OCI-LY7 (cell line): Measurements from ENCODE around the gene VPS37C. TPM values are rescaled to one million over a fixed set of nuclear protein-coding genes. Genes with fewer than 3 reads are reported as not detected.

Experiments
- BruUV-seq: library from RNA; stranded (reverse); fragments of 400-500 nt; replicated peaks from 2 replicates; lab custom pipeline; 2021; lab: Mats Ljungman, UMichigan
- CTCF ChIA-PET: fragments of 300-600 bp; sonication (Branson Sonifier 250); formaldehyde crosslinking; loops from one replicate; lab custom pipeline; 2022; ENCODE audit warnings: antibody characterized with exemption; ENCODE audit not compliant: unreplicated experiment; lab: Charles Lee
- POLR2A ChIA-PET: fragments of 300-600 bp; sonication (Branson Sonifier 250); formaldehyde crosslinking; loops from one replicate; lab custom pipeline; 2022; ENCODE audit warnings: antibody characterized with exemption; lab: Charles Lee
- DNase-seq: peaks from one replicate; pipeline ENCODE4 v3.0.0-alpha.2; 2015; ENCODE audit warnings: low spot score
- H2AFZ ChIP-seq: fragments of 200-600 bp; sonication (generic), shearing (Covaris generic); 2 replicates; pipeline ENCODE4 v1.6.1; 2014; ENCODE audit warnings: mild to moderate bottlenecking, antibody characterized with exemption, low read length, moderate library complexity
- H3K27ac ChIP-seq: fragments of 200-600 bp; sonication (generic); 2 replicates; pipeline ENCODE4 v1.5.1; 2014; ENCODE audit warnings: mixed run types, low read depth, mild to moderate bottlenecking, moderate library complexity, low read length, inconsistent platforms; ENCODE audit not compliant: poor library complexity, severe bottlenecking
- H3K36me3 ChIP-seq: fragments of 200-600 bp; sonication (generic); 2 replicates; pipeline ENCODE4 v1.6.1; 2014; ENCODE audit warnings: mild to moderate bottlenecking, antibody characterized with exemption, low read length, moderate library complexity, mixed read lengths; ENCODE audit not compliant: insufficient read depth
- H3K4me1 ChIP-seq: fragments of 200-600 bp; sonication (generic); 2 replicates; pipeline ENCODE4 v1.5.1; 2014; ENCODE audit warnings: mild to moderate bottlenecking, low read length; ENCODE audit not compliant: insufficient read depth, poor library complexity, severe bottlenecking
- H3K4me2 ChIP-seq: fragments of 200-600 bp; sonication (generic); 2 replicates; pipeline ENCODE4 v1.6.1; 2014; ENCODE audit warnings: mild to moderate bottlenecking, low read length
- H3K4me3 ChIP-seq: fragments of 200-600 bp; sonication (generic); 2 replicates; pipeline ENCODE4 v1.5.1; 2014; ENCODE audit warnings: mild to moderate bottlenecking, low read depth, low read length; ENCODE audit not compliant: poor library complexity, severe bottlenecking
- H3K79me2 ChIP-seq: fragments of 200-600 bp; sonication (generic); 2 replicates; pipeline ENCODE4 v1.6.1; 2016; ENCODE audit warnings: low read depth, mild to moderate bottlenecking, low read length, moderate library complexity, mixed read lengths; ENCODE audit not compliant: insufficient read depth
- H3K9me2 ChIP-seq: fragments of 200-600 bp; sonication (generic); 2 replicates; pipeline ENCODE4 v1.6.1; 2016; ENCODE audit warnings: mild to moderate bottlenecking, low read length, mixed read lengths; ENCODE audit not compliant: insufficient read depth
- H3K9me3 ChIP-seq: fragments of 200-600 bp; sonication (generic); 2 replicates; pipeline ENCODE4 v1.6.1; 2014; ENCODE audit warnings: mild to moderate bottlenecking, mixed run types, low read length, mixed read lengths
- H4K20me1 ChIP-seq: fragments of 200-600 bp; sonication (generic); 2 replicates; pipeline ENCODE4 v1.6.1; 2014; ENCODE audit warnings: mild to moderate bottlenecking, antibody characterized with exemption, low read length, moderate library complexity, mixed read lengths; ENCODE audit not compliant: insufficient read depth
- EZH2phosphoT487 ChIP-seq: fragments of 200-600 bp; sonication (generic); IDR thresholded peaks from 2 replicates; pipeline ENCODE4 v1.6.1; 2018; ENCODE audit warnings: low read depth, borderline replicate concordance, mild to moderate bottlenecking, mixed run types, antibody characterized with exemption, low read length, moderate library complexity, mixed read lengths
- intact Hi-C: fragments of 100-400 bp; cut with micrococcal nuclease; formaldehyde crosslinking; loops from one replicate; pipeline ENCODE4 v1.10.0; 2022; ENCODE audit not compliant: unreplicated experiment
- total RNA-seq, 2 experiments: library from RNA; depleted of rRNA in 1 of 2; stranded (reverse); fragments of >200 nt in 1 of 2; shearing (Covaris generic) in 1 of 2; gene quantifications; 2 replicates each; pipeline ENCODE4 v1.2.3, GENCODE V29; 2014 to 2022
- TF ChIP-seq, protein P1 (sequence below): fragments of 200-600 bp; sonication (generic); conservative IDR thresholded peaks from 2 replicates; pipeline ENCODE4 v1.5.1; 2014; ENCODE audit warnings: mild to moderate bottlenecking, antibody characterized with exemption, low read length, moderate library complexity, mixed read lengths

VPS37C gene
- total RNA-seq, 2 experiments from 2014 or later = 10.3 to 12.8 TPM

DNA sequence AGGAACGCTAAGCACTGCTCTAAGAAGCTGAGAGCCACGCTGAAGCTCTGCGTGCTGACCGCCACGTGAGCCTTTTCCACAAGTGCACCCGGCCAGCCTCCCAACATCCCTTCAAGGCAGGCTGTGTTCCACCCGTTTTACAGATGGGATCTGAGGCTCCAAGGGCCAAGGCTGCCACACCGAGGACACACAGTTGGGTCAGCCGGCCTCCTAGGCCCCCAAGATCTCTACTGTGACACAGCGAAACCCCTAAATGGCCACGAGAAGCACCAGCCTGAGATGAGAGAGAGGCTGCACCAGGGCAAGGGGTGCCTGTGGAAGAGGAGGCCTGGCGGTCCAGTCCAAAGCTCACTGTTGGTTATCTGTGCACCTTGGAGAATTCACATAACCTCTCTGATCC is 70.7 kb downstream of the VPS37C start:
- no peaks in the 10 kb centered on the region for H4K20me1 ChIP-seq
- H3K4me2 ChIP-seq = no peak overlapping the region
- BruUV-seq = no TSS peak
- CTCF ChIA-PET = no interaction called here
- no peaks in the 10 kb centered on the region for H3K9me3 ChIP-seq
- no peak overlapping the region for H2AFZ ChIP-seq
- no peaks in the 10 kb centered on the region for H3K9me2 ChIP-seq
- H3K27ac ChIP-seq = no peak overlapping the region
- no peaks in the 10 kb centered on the region for H3K36me3 ChIP-seq
- no peaks in the 10 kb centered on the region for H3K79me2 ChIP-seq
- intact Hi-C loops = no loop called here
- TF ChIP-seq EZH2phosphoT487 = no peak
- TF ChIP-seq, protein P1, sequence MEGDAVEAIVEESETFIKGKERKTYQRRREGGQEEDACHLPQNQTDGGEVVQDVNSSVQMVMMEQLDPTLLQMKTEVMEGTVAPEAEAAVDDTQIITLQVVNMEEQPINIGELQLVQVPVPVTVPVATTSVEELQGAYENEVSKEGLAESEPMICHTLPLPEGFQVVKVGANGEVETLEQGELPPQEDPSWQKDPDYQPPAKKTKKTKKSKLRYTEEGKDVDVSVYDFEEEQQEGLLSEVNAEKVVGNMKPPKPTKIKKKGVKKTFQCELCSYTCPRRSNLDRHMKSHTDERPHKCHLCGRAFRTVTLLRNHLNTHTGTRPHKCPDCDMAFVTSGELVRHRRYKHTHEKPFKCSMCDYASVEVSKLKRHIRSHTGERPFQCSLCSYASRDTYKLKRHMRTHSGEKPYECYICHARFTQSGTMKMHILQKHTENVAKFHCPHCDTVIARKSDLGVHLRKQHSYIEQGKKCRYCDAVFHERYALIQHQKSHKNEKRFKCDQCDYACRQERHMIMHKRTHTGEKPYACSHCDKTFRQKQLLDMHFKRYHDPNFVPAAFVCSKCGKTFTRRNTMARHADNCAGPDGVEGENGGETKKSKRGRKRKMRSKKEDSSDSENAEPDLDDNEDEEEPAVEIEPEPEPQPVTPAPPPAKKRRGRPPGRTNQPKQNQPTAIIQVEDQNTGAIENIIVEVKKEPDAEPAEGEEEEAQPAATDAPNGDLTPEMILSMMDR = no peak
- POLR2A ChIA-PET = no interaction called here
- H3K4me1 ChIP-seq = peaks cover 13% of the 10 kb centered on the region
- DNase-seq = no peak
- H3K4me3 ChIP-seq = no peak overlapping the region

DNA sequence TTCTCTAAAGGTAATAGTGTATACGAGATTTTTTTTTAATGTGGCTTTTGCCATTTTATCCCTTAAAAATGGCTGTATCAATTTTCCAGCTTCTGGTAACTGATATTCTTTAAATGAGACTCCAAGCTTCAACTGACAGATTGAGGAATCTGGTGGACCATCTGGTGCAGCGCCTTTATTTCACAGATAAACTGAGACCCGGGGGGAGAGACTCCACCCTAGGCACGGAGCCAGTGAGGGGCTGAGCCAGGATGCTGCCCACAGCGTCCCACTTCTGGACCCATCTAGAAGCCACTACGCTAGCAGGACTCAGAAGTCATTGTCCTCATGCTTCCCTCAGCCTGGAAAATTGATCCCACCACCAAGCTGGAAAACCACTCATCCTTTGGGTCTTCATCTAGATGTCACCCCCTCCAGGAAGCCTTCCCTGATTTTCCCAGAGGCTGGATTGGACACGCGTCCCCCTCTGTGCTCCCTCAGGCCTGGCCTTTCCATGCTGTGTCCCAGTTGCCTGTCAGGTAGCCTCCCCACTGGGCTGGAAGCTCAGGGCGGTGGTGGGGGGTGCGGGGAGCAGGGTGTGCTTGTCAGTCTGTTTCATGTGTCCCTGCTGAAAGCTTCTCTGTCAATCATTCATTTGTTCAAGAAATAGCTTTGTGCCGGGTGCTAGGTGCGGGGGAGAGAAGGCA is 71.3 kb downstream of the VPS37C start:
- H3K27ac ChIP-seq = no peak overlapping the region
- H4K20me1 ChIP-seq = no peaks in the 10 kb centered on the region
- H3K36me3 ChIP-seq = no peaks in the 10 kb centered on the region
- DNase-seq = no peak
- no peaks in the 10 kb centered on the region for H3K9me2 ChIP-seq
- intact Hi-C loops = no loop called here
- no peak overlapping the region for H3K4me2 ChIP-seq
- H3K4me1 ChIP-seq = peaks cover 8% of the 10 kb centered on the region
- ChIA-PET POLR2A (no interaction called here), CTCF (no interaction called here)
- no peak for TF ChIP-seq EZH2phosphoT487
- TF ChIP-seq, protein P1 = no peak
- H2AFZ ChIP-seq = no peak overlapping the region
- no peak overlapping the region for H3K4me3 ChIP-seq
- no peaks in the 10 kb centered on the region for H3K79me2 ChIP-seq
- BruUV-seq = no TSS peak
- H3K9me3 ChIP-seq = no peaks in the 10 kb centered on the region

DNA sequence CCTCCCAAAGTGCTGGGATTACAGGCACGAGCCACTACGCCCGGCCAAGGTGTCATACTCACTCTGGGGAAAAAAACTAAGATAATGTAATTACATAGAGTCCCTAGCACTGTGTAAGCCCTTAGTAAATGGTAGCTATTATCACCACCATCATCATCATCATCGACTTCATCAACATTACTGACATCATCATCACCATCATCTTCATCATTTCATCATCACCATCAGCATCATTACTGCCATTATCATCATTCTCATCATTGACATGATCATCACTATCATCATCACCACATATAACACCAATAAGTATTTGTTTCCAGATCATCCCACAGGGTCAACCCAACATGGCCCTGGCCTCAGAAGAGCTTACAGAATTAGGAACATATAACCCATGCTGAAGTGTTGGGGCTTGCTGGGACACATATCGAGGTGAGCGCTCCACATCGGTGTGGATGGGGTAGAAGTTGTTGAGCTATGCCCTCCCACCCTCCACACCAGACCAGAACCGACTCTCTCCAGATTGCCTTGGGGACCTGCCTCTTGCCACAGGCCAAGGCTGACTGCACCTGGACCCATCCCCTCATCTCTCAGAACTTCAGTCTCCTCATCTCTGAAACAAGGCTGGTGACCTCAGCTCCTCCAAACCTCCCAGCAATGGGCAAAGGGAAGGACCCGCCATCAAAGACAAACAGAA is 73.7 kb downstream of the VPS37C start:
- no peak overlapping the region for H3K27ac ChIP-seq
- H3K9me3 ChIP-seq = no peaks in the 10 kb centered on the region
- H3K9me2 ChIP-seq = no peaks in the 10 kb centered on the region
- peaks cover 4% of the 10 kb centered on the region for H3K4me1 ChIP-seq
- no peak overlapping the region for H2AFZ ChIP-seq
- H3K4me3 ChIP-seq = no peak overlapping the region
- H4K20me1 ChIP-seq = no peaks in the 10 kb centered on the region
- intact Hi-C loops = no loop called here
- ChIA-PET CTCF (no interaction called here), POLR2A (interaction anchor here (0.6 to 0.8 kb wide), 2 partner anchors 13 to 26 kb away, joined by 3 to 5 read pairs; no protein-coding TSS in a partner anchor)
- H3K36me3 ChIP-seq = no peaks in the 10 kb centered on the region
- no peaks in the 10 kb centered on the region for H3K79me2 ChIP-seq
- TF ChIP-seq, protein P1 = no peak
- TF ChIP-seq EZH2phosphoT487 = no peak
- H3K4me2 ChIP-seq = no peak overlapping the region
- DNase-seq = no peak
- BruUV-seq = no TSS peak
